ENCODE results near the gene FAM240A.

GRCh38 chr3:46594723-46595122 is 17.6 kb upstream of the FAM240A start:
- TF ChIP-seq, protein P1, sequence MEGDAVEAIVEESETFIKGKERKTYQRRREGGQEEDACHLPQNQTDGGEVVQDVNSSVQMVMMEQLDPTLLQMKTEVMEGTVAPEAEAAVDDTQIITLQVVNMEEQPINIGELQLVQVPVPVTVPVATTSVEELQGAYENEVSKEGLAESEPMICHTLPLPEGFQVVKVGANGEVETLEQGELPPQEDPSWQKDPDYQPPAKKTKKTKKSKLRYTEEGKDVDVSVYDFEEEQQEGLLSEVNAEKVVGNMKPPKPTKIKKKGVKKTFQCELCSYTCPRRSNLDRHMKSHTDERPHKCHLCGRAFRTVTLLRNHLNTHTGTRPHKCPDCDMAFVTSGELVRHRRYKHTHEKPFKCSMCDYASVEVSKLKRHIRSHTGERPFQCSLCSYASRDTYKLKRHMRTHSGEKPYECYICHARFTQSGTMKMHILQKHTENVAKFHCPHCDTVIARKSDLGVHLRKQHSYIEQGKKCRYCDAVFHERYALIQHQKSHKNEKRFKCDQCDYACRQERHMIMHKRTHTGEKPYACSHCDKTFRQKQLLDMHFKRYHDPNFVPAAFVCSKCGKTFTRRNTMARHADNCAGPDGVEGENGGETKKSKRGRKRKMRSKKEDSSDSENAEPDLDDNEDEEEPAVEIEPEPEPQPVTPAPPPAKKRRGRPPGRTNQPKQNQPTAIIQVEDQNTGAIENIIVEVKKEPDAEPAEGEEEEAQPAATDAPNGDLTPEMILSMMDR (IDR thresholded peaks at IDR 0.05 in 2 of 3, conservative IDR thresholded peaks at IDR 0.05 in 1 of 3; ENCODE audit: borderline replicate concordance in 1 of 3, insufficient read depth in 1 of 3, low read depth in 2 of 3, low read length in 2 of 3), result no peak
- no peak for TF ChIP-seq SIN3A (IDR thresholded peaks at IDR 0.05; ENCODE audit: low read depth)
- no peak for TF ChIP-seq EZH2 (IDR thresholded peaks at IDR 0.05)
- TF ChIP-seq POLR2A (IDR thresholded peaks at IDR 0.05; ENCODE audit: borderline replicate concordance, extremely low read depth, insufficient read depth, insufficient read length), result no peak
- TF ChIP-seq JUND (IDR thresholded peaks at IDR 0.05), result no peak
- no peak for TF ChIP-seq POLR2AphosphoS5 (IDR thresholded peaks at IDR 0.05; ENCODE audit: low read depth, low read length)
- TF ChIP-seq ZNF274 (IDR thresholded peaks at IDR 0.05; ENCODE audit: low read depth, low read length), result no peak
- TF ChIP-seq RAD21 (IDR thresholded peaks at IDR 0.05; ENCODE audit: low read depth), result no peak
- no peak for TF ChIP-seq CEBPB (IDR thresholded peaks at IDR 0.05; ENCODE audit: low read depth)
- no peak for TF ChIP-seq YY1 (IDR thresholded peaks at IDR 0.05; ENCODE audit: extremely low read depth, insufficient replicate concordance, low read depth, low read length)
- TF ChIP-seq EGR1 (IDR thresholded peaks at IDR 0.05; ENCODE audit: low read depth), result no peak
- no peak for TF ChIP-seq EZH2phosphoT487 (IDR thresholded peaks at IDR 0.05; ENCODE audit: borderline replicate concordance)
- TF ChIP-seq MAX (IDR thresholded peaks at IDR 0.05), result no peak
- TF ChIP-seq TCF7L2 (IDR thresholded peaks at IDR 0.05; ENCODE audit: borderline replicate concordance, extremely low read depth, insufficient read depth, insufficient read length), result no peak
